Superior temporal gyrus (tissue), 1 donor: Measurements from ENCODE around the gene PYURF.

ENCODE experiments used
- DNase-seq: peaks from one replicate; pipeline ENCODE4 v3.0.0-alpha.2; 2016; ENCODE audit errors: extremely low spot score

PYURF gene

DNA sequence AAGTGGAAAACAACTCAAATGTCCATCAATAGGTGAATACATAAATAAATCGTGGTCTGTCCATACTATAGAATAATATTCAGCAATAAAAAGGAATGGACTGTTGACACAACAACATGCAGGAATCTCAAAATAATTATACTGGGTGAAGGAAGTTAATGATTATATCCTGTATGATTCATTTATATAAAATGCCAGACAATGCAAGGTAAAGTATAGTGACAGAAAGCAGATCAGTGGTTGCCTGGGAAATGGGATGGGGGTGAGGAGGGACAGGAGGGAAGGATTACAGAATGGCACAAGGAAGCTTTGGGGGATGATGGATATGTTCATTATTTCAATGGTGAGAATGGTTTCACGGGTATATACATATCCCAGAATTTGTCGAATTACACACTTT is 12.3 kb downstream of the PYURF start:
- DNase-seq = no peak

GRCh38 chr4:88503344-88503743 is 20.2 kb downstream of the PYURF start:
- DNase-seq = no peak

GRCh38 chr4:88497859-88498409 is 25.6 kb downstream of the PYURF start:
- DNase-seq = no peak

- DNase-seq = no peak
Observed at GRCh38 chr4:88489100-88489761, 34.3 kb downstream of the PYURF start.

DNA sequence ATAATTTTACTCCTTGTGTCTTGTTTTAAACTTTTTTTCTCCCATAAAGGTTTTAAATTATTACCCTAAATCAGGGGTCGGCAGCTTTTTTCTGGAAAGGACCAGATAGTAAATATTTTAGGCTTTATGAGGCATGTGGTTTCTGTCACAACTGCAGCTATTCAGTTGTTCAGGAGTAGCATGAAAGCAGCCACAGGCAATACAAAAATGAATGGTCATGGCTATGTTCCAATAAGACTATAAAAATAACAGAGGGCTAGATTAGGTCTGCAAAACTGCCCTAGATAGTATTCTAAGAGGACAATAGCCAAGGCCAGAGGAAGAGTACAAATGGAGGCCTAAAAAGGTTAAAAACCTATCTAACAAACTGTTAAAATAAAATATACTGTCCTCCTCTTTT is 42.0 kb downstream of the PYURF start:
- no peak for DNase-seq

GRCh38 chr4:88478247-88478646 is 45.3 kb downstream of the PYURF start:
- no peak for DNase-seq

DNA sequence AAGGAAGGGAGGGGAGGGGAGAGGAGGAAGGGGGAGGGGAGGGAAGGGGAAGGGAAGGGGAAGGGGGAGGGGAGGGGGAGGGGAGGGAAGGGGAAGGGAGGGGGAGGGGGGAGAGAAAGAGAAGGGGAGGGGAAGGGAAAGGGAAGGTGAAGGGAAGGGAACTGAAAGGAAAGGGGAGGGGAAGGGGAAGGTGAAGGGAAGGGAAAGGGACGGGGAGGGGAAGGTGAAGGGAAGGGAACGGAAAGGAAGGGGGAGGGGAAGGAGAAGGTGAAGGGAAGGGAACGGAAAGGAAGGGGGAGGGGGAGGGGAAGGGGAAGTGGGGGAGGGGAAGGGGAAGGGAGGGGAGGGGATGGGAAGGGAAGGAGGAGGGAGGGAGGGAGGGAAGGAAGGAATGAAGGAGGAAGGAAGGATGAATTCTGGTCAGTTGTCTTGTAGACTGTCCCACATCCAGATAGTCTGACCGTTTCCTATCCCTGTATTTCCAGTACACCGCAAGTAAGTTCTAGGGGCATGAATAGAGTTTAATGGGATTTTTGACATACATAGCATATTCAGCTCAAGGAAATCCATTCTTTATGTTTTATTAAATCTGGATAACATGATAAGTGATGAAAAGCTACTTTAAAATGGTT is 46.2 kb downstream of the PYURF start:
- no peak for DNase-seq
